OCI-LY7 (cell line): Measurements from ENCODE around the gene CD164L2.

Source experiments
- EZH2phosphoT487 ChIP-seq: fragments of 200-600 bp; sonication (generic); IDR thresholded peaks from 2 replicates; pipeline ENCODE4 v1.6.1; 2018; ENCODE audit warnings: low read depth, borderline replicate concordance, mild to moderate bottlenecking, mixed run types, antibody characterized with exemption, low read length, moderate library complexity, mixed read lengths
- TF ChIP-seq, protein P1 (sequence below): fragments of 200-600 bp; sonication (generic); conservative IDR thresholded peaks from 2 replicates; pipeline ENCODE4 v1.5.1; 2014; ENCODE audit warnings: mild to moderate bottlenecking, antibody characterized with exemption, low read length, moderate library complexity, mixed read lengths

DNA sequence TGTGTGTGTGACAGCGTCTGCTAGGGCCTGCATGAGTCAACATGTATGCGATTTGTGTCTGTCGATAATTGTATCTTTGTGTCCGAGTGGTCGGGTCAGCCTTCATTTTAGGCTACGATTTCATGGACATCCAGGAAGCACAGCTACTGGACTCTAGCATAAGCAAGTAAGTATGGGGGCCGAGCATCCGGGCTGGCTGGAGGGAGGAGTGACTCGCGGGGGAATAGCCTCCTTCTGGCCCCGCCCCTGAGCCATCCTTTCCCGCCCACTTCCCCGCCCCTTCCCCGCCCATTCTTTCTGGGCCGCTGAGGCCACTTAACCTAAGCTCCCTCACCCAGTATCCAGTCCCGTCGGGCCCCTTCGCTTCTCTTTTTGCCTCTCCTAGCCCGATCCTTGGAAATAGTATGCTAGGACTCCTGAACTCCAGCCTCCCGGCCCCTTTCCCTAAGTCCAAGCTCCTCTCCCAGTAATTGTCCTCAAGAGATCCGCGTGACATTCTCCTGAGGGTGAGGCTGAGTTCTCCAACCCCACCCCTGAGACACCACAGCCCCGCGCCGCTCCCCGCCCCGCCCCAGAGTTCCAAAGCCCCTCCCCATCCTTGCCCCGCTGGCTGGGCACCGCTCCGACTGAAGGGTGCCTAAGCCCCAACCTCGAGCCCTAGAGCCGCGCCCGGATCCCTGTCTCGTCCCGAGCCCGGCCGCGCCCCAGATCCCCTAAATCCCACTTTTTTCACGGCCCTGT, 17.6 kb downstream of the CD164L2 start:
- TF ChIP-seq, protein P1, sequence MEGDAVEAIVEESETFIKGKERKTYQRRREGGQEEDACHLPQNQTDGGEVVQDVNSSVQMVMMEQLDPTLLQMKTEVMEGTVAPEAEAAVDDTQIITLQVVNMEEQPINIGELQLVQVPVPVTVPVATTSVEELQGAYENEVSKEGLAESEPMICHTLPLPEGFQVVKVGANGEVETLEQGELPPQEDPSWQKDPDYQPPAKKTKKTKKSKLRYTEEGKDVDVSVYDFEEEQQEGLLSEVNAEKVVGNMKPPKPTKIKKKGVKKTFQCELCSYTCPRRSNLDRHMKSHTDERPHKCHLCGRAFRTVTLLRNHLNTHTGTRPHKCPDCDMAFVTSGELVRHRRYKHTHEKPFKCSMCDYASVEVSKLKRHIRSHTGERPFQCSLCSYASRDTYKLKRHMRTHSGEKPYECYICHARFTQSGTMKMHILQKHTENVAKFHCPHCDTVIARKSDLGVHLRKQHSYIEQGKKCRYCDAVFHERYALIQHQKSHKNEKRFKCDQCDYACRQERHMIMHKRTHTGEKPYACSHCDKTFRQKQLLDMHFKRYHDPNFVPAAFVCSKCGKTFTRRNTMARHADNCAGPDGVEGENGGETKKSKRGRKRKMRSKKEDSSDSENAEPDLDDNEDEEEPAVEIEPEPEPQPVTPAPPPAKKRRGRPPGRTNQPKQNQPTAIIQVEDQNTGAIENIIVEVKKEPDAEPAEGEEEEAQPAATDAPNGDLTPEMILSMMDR = no peak
- TF ChIP-seq EZH2phosphoT487 = no peak
